SU-DHL-6 (cell line): ENCODE results near the gene DNALI1.
"Not testable (repeated sequence)": the region's sequence is repeated elsewhere in the genome, so short reads cannot be mapped to it uniquely, and the experiment has no call there.

ENCODE experiments used
- H2AFZ ChIP-seq: fragments of 200-600 bp; sonication (generic); 2 replicates; pipeline ENCODE4 v1.6.1; 2014; ENCODE audit warnings: low read depth, mild to moderate bottlenecking, moderate library complexity, mixed read lengths, antibody characterized with exemption, low read length; ENCODE audit not compliant: severe bottlenecking
- H3F3A ChIP-seq: fragments of 200-600 bp; shearing (Covaris generic); 2 replicates; pipeline ENCODE4 v1.6.0; 2016; ENCODE audit warnings: antibody characterized with exemption, mild to moderate bottlenecking; ENCODE audit not compliant: insufficient read depth
- H3K27ac ChIP-seq: fragments of 200-600 bp; sonication (generic); 2 replicates; pipeline ENCODE4 v1.5.1; 2016; ENCODE audit warnings: low read depth, mild to moderate bottlenecking, low read length, moderate library complexity, mixed read lengths
- H3K27me3 ChIP-seq: fragments of 200-600 bp; sonication (generic), shearing (Covaris generic); 2 replicates; pipeline ENCODE4 v1.6.0; 2014; ENCODE audit warnings: mild to moderate bottlenecking, low read length
- H3K36me3 ChIP-seq: fragments of 200-600 bp; sonication (generic); 2 replicates; pipeline ENCODE4 v1.6.1; 2014; ENCODE audit warnings: mild to moderate bottlenecking, low read length, mixed read lengths
- H3K4me2 ChIP-seq: fragments of 300-600, 200-600 bp; shearing (Covaris generic), sonication (generic); 2 replicates; pipeline ENCODE4 v1.6.0; 2014; ENCODE audit warnings: low read length, low read depth, mild to moderate bottlenecking; ENCODE audit not compliant: poor library complexity, severe bottlenecking
- H3K4me3 ChIP-seq: fragments of 200-600 bp; sonication (generic); 2 replicates; pipeline ENCODE4 v1.5.1; 2014; ENCODE audit warnings: antibody characterized with exemption, low read length, mild to moderate bottlenecking, mixed read lengths; ENCODE audit not compliant: insufficient read depth, poor library complexity, severe bottlenecking
- H3K79me2 ChIP-seq: fragments of 200-600 bp; sonication (generic); 2 replicates; pipeline ENCODE4 v1.6.1; 2014; ENCODE audit warnings: mild to moderate bottlenecking, low read length, moderate library complexity; ENCODE audit not compliant: insufficient read depth
- H3K9ac ChIP-seq: fragments of 200-600 bp; sonication (generic); 2 replicates; pipeline ENCODE4 v1.7.0; 2014; ENCODE audit warnings: mild to moderate bottlenecking, low read length
- H3K9me2 ChIP-seq: fragments of 200-600 bp; sonication (generic); replicated peaks from 2 replicates; pipeline ENCODE4 v1.6.1; 2014; ENCODE audit warnings: low read length; ENCODE audit not compliant: insufficient read depth
- H3K9me3 ChIP-seq: fragments of 200-600 bp; sonication (generic); 2 replicates; pipeline ENCODE4 v1.6.1; 2014; ENCODE audit warnings: low read length, mixed read lengths; ENCODE audit not compliant: insufficient read depth
- H4K20me1 ChIP-seq: fragments of 200-600 bp; sonication (generic); 2 replicates; pipeline ENCODE4 v1.6.1; 2014; ENCODE audit warnings: low read depth, mild to moderate bottlenecking, antibody characterized with exemption, low read length, moderate library complexity, mixed read lengths
- EZH2phosphoT487 ChIP-seq: fragments of 200-600 bp; sonication (generic), shearing (Covaris generic); conservative IDR thresholded peaks from 2 replicates; pipeline ENCODE4 v1.6.1; 2018; ENCODE audit warnings: mild to moderate bottlenecking, antibody characterized with exemption, low read length, moderate library complexity, mixed read lengths
- TF ChIP-seq, protein P1 (sequence below): fragments of 200-600 bp; sonication (generic); IDR thresholded peaks from one replicate; pipeline ENCODE4 v1.5.1; 2017; ENCODE audit warnings: antibody characterized with exemption, mild to moderate bottlenecking, low read length, moderate library complexity; ENCODE audit not compliant: insufficient read depth, poor library complexity, severe bottlenecking

DNALI1 gene

GRCh38 chr1:37515185-37516034 is 41.3 kb upstream of the DNALI1 start:
- Histone ChIP-seq H4K20me1 (no peaks in the 10 kb centered on the region), H3K79me2 (peaks cover 21% of the 10 kb centered on the region), H3K4me3 (peak overlapping the region; percentile 60), H3K27me3 (no peaks in the 10 kb centered on the region), H3K9me2 (no peaks in the 10 kb centered on the region), H3K27ac (no peak overlapping the region), H3K4me2 (peak overlapping the region; percentile 58), H3F3A (no peaks in the 10 kb centered on the region), H3K9ac (peak overlapping the region; percentile 86), H2AFZ (peak overlapping the region; percentile 69), H3K36me3 (peaks cover 4% of the 10 kb centered on the region; the same call in 1 of the 2 replicates), H3K9me3 (no peaks in the 10 kb centered on the region)
- TF ChIP-seq, protein P1, sequence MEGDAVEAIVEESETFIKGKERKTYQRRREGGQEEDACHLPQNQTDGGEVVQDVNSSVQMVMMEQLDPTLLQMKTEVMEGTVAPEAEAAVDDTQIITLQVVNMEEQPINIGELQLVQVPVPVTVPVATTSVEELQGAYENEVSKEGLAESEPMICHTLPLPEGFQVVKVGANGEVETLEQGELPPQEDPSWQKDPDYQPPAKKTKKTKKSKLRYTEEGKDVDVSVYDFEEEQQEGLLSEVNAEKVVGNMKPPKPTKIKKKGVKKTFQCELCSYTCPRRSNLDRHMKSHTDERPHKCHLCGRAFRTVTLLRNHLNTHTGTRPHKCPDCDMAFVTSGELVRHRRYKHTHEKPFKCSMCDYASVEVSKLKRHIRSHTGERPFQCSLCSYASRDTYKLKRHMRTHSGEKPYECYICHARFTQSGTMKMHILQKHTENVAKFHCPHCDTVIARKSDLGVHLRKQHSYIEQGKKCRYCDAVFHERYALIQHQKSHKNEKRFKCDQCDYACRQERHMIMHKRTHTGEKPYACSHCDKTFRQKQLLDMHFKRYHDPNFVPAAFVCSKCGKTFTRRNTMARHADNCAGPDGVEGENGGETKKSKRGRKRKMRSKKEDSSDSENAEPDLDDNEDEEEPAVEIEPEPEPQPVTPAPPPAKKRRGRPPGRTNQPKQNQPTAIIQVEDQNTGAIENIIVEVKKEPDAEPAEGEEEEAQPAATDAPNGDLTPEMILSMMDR, result no peak
- no peak for TF ChIP-seq EZH2phosphoT487

- Histone ChIP-seq H4K20me1 (no peaks in the 10 kb centered on the region), H3K4me2 (no peak overlapping the region), H3F3A (no peaks in the 10 kb centered on the region), H3K9me2 (no peaks in the 10 kb centered on the region), H3K27ac (no peak overlapping the region), H3K9ac (no peak overlapping the region), H2AFZ (no peak overlapping the region), H3K27me3 (no peaks in the 10 kb centered on the region), H3K36me3 (no peaks in the 10 kb centered on the region), H3K4me3 (no peak overlapping the region), H3K79me2 (peaks cover 15% of the 10 kb centered on the region), H3K9me3 (no peaks in the 10 kb centered on the region)
- TF ChIP-seq EZH2phosphoT487, result no peak
- TF ChIP-seq, protein P1, result no peak
Observed at GRCh38 chr1:37517569-37517968, 39.2 kb upstream of the DNALI1 start.

- H3K9ac ChIP-seq, H2AFZ ChIP-seq, H3K27me3 ChIP-seq, H3K9me3 ChIP-seq, H3K36me3 ChIP-seq, H3K4me3 ChIP-seq, H4K20me1 ChIP-seq, H3K27ac ChIP-seq, H3F3A ChIP-seq, H3K4me2 ChIP-seq, H3K9me2 ChIP-seq: not testable (repeated sequence)
- peaks cover 10% of the 10 kb centered on the region for H3K79me2 ChIP-seq
Observed at GRCh38 chr1:37518241-37518640, 38.5 kb upstream of the DNALI1 start.

GRCh38 chr1:37518929-37519328 is 37.8 kb upstream of the DNALI1 start:
- H3K4me3 ChIP-seq, H3K79me2 ChIP-seq, H2AFZ ChIP-seq, H3K27me3 ChIP-seq, H3K9me2 ChIP-seq, H3K36me3 ChIP-seq, H4K20me1 ChIP-seq, H3K27ac ChIP-seq, H3K9me3 ChIP-seq, H3K4me2 ChIP-seq, H3F3A ChIP-seq, H3K9ac ChIP-seq: not testable (repeated sequence)
